Epithelial cell of proximal tubule (primary cell): Measurements from ENCODE around the gene VSIG1. TPM values are rescaled to one million over a fixed set of nuclear protein-coding genes. Genes with fewer than 3 reads are reported as not detected.

Source experiments
- DNase-seq: peaks from one replicate; pipeline ENCODE4 v3.0.0-alpha.2; 2011; ENCODE audit warnings: low read depth
- H3K4me3 ChIP-seq: 2 replicates; pipeline ENCODE4 v1.5.1; 2011; ENCODE audit warnings: low read depth, mild to moderate bottlenecking, low read length
- total RNA-seq: library from RNA; depleted of rRNA; stranded (reverse); fragments of >200 nt; gene quantifications from 2 replicates; pipeline ENCODE4 v1.2.3, GENCODE V29; 2015
- TF ChIP-seq, protein P1 (sequence below): conservative IDR thresholded peaks from 2 replicates; pipeline ENCODE4 v1.5.1; 2012; ENCODE audit warnings: low read depth, mild to moderate bottlenecking, low read length

Gene VSIG1
- total RNA-seq, 1 donor from 2014 or later = 1.8 TPM

DNA sequence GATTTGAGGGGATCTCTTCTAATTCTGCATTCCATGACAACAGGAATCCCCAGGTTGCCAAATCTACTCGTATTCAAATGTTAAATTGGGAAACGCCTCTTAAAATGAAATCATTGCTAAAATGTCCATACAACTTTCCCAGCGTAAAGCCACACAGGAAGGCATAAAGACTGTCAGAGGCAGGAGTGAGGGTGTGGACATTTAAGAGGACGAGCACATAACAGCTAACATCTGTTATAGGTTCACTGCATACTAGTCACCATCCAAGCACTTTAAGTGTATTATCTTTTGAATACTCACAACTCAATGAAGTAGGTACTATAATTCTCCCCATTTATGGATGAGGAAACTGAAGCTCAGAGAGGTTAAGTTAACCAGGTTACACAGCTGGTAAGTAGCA lies 82.3 kb downstream of the VSIG1 start:
- no peak overlapping the region for H3K4me3 ChIP-seq
- no peak for DNase-seq
- TF ChIP-seq, protein P1, sequence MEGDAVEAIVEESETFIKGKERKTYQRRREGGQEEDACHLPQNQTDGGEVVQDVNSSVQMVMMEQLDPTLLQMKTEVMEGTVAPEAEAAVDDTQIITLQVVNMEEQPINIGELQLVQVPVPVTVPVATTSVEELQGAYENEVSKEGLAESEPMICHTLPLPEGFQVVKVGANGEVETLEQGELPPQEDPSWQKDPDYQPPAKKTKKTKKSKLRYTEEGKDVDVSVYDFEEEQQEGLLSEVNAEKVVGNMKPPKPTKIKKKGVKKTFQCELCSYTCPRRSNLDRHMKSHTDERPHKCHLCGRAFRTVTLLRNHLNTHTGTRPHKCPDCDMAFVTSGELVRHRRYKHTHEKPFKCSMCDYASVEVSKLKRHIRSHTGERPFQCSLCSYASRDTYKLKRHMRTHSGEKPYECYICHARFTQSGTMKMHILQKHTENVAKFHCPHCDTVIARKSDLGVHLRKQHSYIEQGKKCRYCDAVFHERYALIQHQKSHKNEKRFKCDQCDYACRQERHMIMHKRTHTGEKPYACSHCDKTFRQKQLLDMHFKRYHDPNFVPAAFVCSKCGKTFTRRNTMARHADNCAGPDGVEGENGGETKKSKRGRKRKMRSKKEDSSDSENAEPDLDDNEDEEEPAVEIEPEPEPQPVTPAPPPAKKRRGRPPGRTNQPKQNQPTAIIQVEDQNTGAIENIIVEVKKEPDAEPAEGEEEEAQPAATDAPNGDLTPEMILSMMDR = no peak

Other genes starting within 250 kb of the VSIG1 start
- gene MID2, start 219.2 kb upstream of the VSIG1 start, total RNA-seq = 6.1 and 11.0 TPM in 2 replicates
- gene TEX13B, start 62.7 kb upstream of the VSIG1 start, total RNA-seq = not detected in 2 replicates
- 46.5 and 59.2 TPM in 2 replicates for gene PSMD10, start 46.5 kb downstream of the VSIG1 start, total RNA-seq
- 4.2 and 7.1 TPM in 2 replicates for gene ATG4A, start 46.7 kb downstream of the VSIG1 start, total RNA-seq